GM12891 (cell line): ENCODE measurements around the gene SCAMP2.

ENCODE experiments used
- PAX5 ChIP-seq: IDR thresholded peaks from 2 replicates; pipeline ENCODE4 v1.6.1; 2011; ENCODE audit warnings: low read length, moderate library complexity, mild to moderate bottlenecking; ENCODE audit not compliant: insufficient read depth, severe bottlenecking
- POLR2A ChIP-seq: IDR thresholded peaks from 2 replicates; pipeline ENCODE4 v1.6.1; 2011; ENCODE audit warnings: low read depth, low read length, control low read depth
- POLR2AphosphoS5 ChIP-seq: IDR thresholded peaks from 2 replicates; pipeline ENCODE4 v1.6.1; 2011; ENCODE audit warnings: low read depth, low read length, control low read depth
- POU2F2 ChIP-seq: IDR thresholded peaks from 2 replicates; pipeline ENCODE4 v1.6.1; 2011; ENCODE audit warnings: low read depth, mild to moderate bottlenecking, control low read depth, low read length, moderate library complexity
- SPI1 ChIP-seq: IDR thresholded peaks from 2 replicates; pipeline ENCODE4 v1.6.1; 2011; ENCODE audit warnings: low read depth, low read length, control low read depth
- TAF1 ChIP-seq: IDR thresholded peaks from 2 replicates; pipeline ENCODE4 v1.6.1; 2011; ENCODE audit warnings: low read depth, low read length, control low read depth

DNA sequence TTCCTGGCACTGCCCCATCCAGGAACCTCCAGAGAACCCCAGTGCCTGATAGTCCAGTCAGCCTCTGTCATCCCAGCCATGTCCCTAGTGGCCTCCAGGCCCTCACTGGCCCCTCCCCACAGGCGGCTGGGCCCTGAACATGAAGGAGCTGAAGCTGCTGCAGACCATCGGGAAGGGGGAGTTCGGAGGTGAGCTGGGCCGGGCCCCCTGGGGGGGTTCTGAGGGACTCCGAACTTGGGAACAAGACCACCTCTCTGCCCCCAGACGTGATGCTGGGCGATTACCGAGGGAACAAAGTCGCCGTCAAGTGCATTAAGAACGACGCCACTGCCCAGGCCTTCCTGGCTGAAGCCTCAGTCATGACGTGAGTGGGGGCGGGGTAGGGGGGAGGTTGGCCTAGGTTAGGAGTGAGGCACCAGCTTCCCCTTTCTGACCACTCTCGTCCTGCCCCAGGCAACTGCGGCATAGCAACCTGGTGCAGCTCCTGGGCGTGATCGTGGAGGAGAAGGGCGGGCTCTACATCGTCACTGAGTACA, 72.5 kb downstream of the SCAMP2 start:
- TF ChIP-seq POLR2A (no peak), POLR2AphosphoS5 (no peak), TAF1 (no peak), SPI1 (no peak), POU2F2 (no peak), PAX5 (no peak)
